GM15510 (cell line): Measurements from ENCODE around the gene RAD21L1.

Experiments
- POLR2A ChIP-seq: IDR thresholded peaks from 3 replicates; pipeline ENCODE4 v1.6.1; 2011; ENCODE audit warnings: borderline replicate concordance; ENCODE audit not compliant: insufficient read length; ENCODE audit errors: extremely low read depth

The RAD21L1 gene

DNA sequence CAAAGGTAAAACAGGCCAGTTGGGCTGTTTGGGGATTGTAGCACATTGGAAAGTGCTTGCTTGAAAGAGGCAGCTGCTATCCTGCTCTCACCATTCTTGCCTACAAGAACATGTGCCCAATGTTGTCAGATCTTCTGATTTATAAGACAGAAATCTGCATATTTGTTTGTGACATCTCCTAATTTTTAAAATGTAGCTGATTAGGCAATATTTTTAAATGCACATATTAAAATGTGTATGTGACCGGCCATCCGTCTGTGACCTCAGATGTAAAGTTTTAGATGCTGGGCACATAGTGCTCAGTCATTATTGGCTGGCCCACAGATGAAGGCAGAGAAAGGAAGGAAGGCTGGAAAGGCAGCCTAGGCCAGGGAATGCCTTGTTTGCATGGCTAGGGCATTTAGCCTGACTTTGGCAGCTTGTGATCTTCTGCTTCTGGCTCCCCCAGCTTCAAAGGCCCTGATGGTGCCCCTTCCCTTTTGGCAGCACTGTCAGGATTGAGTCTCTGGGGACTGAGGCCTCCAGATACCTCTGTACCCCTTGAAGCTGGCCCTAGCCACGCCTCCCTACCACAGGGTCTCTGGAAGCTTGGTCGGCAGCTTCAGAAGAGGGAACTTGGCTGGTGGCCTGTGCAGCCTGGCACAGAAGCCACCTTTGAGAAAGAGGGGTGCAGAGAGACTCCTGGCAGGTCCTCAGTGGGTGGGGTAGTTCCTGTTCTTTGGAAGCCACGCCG, 46.7 kb downstream of the RAD21L1 start:
- no peak for TF ChIP-seq POLR2A

DNA sequence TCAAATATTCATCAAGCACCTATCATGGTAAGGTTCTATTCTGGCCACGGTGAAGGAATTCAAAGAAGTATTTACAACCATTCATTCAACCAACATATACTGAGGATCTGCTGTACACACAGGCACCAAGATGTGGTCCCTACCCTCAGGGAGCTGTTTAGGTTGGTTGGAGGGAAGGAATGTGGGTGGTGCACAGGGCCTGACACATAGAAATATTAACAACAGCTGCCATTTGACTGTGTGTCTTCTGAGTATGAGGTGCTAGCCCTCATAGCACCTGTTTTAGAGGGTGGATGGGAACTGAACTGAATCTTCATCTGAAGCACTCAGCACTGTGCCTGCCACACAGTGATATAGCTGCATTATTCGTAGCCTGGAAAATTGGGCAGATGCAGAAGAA, 47.5 kb downstream of the RAD21L1 start:
- no peak for TF ChIP-seq POLR2A

DNA sequence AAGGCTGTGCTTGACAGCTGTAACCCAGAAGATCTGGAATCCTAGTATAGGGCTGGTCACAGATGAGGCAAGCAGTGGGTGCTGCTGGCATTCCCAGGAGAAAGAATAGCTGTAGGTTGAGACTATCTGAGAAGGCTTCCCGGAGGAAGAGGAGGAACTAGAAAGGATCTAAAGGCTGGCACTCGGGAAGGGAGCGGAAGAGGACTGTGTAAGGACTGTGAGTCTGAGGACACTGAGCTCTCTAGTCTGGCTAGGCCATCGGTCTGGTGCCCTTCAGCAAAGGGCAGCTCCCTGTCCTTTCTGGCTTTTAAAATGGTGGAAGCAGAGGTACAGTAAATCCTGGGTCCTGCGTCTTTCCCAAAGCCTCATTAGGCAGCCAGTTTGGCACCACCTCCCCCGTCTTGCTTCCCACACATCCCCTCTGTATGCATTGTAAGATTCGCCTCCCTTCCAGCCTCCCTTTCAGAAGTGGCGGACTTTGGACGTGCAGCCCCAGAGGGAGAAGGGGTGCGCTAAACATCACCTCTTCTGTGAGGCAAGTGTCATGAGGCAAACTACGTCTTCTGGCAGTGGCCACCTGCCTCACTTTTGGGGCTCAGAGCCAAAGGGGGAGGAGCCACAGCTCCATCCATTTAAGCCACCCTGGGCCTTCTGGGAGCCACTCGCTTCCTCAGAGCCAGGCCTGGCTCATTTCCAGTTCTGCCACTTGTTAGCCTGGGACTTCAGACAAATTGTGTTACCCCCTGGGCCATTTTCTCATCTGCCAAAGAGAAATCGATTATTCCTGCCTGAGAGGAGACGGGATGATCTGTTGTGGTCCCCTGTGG, 48.9 kb downstream of the RAD21L1 start:
- no peak for TF ChIP-seq POLR2A

DNA sequence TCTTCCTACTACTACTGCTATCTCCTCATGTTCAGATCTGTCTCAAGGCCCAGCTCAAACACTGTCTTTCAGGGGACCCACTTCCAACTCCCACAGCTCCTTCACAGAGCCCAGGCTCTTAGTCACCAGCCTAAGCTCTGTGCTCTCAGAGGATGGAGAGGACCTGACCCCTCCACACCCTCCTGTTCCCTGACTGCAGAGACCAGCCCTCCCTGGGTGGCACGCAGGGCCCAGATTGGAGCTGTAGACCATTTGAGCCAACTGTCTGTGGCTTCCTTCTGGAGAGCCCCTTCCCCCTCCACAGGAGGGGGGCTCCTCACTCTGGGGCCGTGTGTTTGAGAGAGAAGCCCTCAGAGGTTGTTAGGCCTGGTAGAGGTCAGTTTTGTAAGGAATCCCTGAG, 50.1 kb downstream of the RAD21L1 start:
- TF ChIP-seq POLR2A: no peak

DNA sequence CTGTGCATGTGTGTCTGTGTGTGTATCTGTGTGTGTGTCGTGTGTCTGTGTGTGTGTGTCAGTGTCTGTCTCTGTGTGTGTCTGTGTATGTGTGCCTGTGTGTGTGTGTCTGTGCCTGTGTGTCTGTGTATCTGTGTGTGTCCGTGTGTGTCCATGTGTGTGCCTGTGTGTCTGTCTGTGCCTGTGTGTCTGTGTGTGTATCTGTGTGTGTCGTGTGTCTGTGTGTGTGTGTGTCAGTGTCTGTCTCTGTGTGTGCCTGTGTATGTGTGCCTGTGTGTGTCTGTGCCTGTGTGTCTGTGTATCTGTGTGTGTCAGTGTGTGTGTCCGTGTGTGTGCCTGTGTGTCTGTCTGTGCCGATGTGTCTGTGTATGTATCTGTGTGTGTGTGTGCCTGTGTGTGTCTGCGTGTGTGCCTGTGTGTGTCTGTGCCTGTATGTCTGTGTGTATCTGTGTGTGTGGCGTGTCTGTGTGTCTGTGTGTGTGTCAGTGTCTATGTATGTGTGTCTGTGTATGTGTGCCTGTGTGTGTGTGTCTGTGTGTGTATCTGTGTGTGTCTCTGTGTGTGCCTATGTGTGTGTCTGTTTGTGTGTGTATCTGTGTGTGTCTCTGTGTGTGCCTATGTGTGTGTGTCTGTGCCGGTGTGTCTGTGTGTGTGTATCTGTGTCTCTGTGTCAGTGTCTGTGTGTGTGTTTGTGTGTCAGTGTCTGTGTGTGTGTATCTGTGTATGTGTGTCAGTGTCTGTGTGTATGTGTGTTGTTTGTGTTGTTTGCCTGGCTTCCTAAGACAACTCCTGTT, 51.9 kb downstream of the RAD21L1 start:
- no peak for TF ChIP-seq POLR2A

DNA sequence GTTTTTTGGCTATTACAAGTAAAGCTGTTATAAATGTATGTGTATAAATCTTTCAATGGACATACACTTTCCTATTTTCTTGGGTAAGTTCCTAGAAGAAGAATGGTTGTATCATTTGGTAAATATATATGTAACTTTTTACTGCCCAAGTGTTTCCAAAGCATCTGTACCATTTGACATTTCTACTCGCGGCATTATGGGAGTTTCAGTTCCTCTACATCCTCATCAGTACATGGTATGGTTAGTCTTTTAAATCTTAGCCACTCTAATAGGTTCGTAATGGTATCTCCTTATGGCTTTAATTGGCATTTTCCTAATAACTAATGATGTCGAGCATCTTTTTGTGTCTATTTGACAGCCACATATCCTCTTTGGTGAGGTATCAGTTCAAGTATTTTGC, 53.1 kb downstream of the RAD21L1 start:
- TF ChIP-seq POLR2A: no peak

DNA sequence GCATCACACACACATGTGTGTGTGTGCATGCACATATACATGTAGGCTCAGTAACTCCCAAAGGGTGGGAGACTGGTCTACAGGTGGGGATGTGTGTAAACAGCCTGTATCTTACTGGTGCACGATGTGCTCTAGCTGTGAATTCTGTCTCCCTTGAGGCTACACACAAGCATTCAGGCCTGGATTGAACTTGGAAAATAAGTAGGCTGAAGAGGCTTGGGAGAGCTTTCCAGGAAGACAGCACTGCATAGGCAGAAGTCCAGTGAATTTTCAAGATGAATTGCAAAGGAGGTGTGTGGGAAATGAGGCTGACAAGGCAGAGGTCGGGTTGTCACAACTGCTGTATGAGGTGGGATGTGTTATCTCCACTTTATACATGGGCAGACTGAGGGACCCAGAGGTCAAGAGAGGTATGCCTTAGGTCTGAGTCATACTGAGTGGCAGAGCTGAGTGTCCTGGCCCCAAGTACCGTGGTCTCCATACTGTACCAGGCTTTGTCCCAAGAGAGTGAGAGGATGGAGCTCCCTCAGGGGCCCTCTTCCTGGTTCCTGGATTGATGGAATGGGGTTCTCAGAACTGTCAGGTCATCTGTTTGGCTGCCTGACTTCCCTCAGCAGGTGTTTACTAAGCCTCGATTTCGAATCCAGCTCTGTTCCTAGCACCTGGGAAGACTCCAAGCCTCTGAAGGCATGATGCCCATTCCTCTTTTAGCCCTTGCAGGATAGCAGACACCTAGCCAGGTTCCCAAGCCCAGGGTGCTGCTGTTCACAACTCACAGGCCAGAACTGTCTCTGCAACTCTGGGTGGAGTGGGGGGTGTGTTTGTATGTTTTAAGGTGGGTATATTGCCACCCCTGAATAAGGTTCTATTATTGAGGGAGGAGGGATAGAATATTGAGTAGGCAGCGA, 54.6 kb downstream of the RAD21L1 start:
- no peak for TF ChIP-seq POLR2A

DNA sequence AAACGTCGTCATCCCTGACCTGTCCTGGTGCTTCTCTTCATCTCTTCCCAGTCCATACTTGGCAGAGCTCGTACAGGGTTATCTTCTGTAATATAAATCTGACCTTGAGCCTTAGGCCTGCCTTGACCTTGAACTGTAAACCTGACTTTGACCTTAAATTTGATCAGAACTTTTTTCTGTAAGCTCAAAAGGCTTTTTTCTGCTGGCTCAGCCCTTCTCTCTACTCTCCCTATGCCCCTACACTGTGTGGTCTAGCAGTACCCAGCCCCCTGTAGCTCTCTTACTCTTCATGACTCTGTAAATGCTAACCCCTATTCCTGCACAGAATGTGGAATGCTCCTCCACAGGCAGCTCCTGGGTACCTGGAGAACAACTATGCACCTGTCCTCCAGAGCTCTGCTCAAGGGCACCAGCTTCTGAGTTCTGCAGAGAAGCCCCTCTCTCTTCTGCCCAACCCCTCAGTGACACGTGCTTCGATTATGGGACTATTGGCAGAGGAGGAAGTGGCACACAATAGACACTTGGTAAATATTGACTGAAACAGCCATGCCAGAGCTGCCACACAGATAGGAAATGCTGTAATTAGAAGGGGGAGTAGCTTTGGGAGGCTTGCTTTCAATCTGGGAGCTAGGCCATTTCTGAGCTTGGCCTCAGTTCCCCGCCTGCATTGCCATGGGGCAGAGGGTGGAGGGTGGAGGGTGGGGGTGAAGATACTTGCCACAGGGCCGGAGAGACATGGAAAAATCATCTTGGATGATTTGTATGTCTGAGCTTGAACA, 55.6 kb downstream of the RAD21L1 start:
- no peak for TF ChIP-seq POLR2A

DNA sequence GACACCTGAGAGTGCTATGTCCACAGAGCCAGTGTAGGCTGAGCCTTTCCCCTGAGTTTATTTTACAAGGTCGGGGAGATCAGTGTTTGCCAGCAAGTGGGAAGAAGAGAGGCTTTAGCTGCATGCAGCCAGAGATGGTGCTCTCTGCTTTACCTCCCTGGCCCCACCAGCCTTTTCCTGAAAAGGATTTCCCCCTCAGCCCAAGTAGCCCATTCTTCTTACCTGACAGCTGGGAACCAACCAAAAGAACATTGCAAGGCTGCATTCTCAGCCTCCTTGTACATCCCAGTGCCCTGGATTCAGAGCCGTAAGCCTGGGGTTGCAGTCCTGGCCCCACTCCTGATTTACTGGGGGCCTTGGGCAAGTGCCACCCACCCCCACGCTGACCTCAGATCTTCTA, 57.1 kb downstream of the RAD21L1 start:
- no peak for TF ChIP-seq POLR2A

DNA sequence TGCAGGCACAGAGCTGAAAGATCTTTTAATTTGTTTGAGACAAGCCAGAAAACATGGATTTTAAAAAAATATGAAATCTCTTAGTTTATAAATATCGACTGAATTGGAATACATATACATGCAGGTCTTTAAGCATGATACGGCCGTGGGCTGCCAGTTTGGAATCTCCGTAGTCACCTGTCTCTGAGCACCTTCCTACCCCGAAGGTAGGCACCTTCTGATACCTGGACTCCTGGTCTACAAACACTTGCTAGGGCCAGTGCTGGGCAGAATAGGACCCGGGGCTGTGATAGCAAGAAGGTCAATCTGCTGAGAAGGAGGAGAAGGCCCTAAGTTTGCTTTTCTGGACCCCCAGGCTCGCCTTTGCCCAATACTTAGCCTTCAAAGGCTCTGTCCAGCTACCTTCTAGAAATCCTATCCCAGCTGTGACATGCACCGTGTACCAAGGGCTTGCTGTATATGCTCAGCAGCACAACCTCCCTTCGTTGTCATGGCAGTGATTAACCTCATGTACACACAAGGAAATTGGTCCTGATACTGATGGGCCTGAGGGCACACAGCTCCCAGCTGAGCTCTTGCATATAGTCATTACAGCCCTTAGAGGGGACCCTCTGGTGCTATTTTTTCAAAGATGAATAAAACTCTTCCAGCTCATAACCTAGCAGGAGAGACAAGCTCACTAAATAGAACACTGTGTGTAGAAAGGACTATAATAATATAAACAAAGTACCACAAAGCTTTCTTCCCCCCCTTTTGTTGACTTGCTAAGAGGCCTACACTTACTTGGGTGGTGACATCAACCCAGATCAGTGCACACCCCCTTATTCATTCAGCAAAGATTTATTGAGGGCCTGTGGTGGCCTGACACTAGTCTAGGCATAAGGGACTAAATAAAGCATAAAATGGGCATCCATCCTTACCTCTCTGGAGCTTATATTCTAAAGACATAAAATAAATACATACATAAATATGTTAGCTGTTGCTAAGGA, 58.0 kb downstream of the RAD21L1 start:
- no peak for TF ChIP-seq POLR2A

DNA sequence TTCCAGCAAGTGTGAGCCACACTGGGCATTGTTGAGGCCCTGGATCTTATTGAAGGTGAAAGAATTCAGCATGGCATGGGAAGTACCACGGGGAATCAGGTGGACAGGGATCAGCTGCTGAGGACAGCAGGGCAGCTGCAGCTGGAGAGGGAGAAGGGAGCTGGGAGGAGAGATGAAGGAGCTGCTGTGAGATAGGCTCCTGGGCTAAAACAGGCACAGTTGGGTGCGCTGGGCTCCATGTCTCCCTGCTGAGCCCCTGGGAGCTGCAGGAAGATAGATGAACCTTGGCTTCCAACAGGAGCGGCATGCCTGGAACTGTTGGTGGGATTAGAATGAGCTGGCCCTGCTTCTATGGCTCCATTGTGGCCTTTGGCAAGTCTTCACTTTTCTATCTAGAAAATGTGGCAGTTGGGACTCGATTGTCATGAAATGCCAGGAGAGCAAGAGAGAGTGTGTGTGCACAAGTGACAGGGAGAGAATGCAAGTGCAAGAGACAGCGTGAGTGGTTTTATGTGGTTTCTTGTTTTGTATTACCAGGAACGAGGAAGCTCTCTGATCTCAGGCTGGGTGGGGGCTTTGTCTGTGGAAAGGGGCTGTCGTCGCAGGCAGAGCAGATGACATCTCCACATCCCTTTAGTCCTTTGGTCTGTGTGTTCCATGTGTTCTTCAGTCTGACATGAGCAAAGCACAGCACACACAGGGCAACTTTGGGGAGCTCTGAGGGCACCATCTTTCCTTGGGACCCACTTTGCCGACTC, 60.6 kb downstream of the RAD21L1 start:
- no peak for TF ChIP-seq POLR2A

DNA sequence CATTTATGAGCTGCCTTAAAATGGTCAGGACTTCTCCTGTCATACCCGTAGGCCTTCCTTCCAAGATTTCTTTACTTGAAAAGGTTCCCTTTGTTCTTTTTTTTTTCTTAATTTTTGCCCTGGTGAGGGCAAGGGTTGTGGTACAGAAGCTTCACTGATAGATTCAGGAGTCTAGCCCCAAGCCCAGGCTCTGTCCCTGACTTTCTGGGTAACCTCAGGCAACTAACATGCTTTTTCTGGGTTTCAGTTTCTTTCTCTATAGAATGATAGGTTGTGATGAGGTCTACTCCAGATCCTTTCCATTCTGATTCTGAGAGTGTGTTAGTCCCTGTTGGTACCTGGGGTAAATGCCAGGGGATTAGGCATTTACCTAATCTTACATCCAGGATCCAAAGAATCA, 61.5 kb downstream of the RAD21L1 start:
- TF ChIP-seq POLR2A: no peak
